Measurements from ENCODE around the gene CFI.

Gene CFI

GRCh38 chr4:109701566-109702410 lies 100.0 kb downstream of the CFI start:
- H3K9me3 ChIP-seq (ENCODE audit: control insufficient read depth in 1 of 2, low read length in 2 of 2), result no peaks in the 10 kb centered on the region
- peaks cover 0 to 8% of the 10 kb centered on the region in 2 donors for H3K36me3 ChIP-seq (ENCODE audit: control insufficient read depth in 1 of 2, insufficient read depth in 2 of 2, low read length in 2 of 2)
- no peak overlapping the region for H3K27ac ChIP-seq (ENCODE audit: low read depth, low read length)
- no peaks in the 10 kb centered on the region for H3K27me3 ChIP-seq (ENCODE audit: control insufficient read depth in 1 of 2, insufficient read depth in 2 of 2, low read length in 2 of 2)
- H3K4me3 ChIP-seq (ENCODE audit: low read depth in 1 of 2, low read length in 2 of 2), result peak overlapping the region; percentile 84 to 87
- peaks cover 40 to 50% of the 10 kb centered on the region in 2 donors for H3K4me1 ChIP-seq (ENCODE audit: control insufficient read depth in 1 of 2, insufficient read depth in 2 of 2, low read length in 2 of 2)
- H3K9ac ChIP-seq (ENCODE audit: low read depth in 1 of 2, low read length in 2 of 2), result peak overlapping the region; percentile 82 to 90

GRCh38 chr4:109699553-109700225 lies 102.1 kb downstream of the CFI start:
- Histone ChIP-seq H3K27ac (ENCODE audit: low read depth, low read length) (no peak overlapping the region), H3K36me3 (ENCODE audit: control insufficient read depth in 1 of 2, insufficient read depth in 2 of 2, low read length in 2 of 2) (peaks cover 3 to 22% of the 10 kb centered on the region in 2 donors), H3K27me3 (ENCODE audit: control insufficient read depth in 1 of 2, insufficient read depth in 2 of 2, low read length in 2 of 2) (no peaks in the 10 kb centered on the region), H3K9me3 (ENCODE audit: control insufficient read depth in 1 of 2, low read length in 2 of 2) (no peaks in the 10 kb centered on the region), H3K4me1 (ENCODE audit: control insufficient read depth in 1 of 2, insufficient read depth in 2 of 2, low read length in 2 of 2) (peaks cover 36 to 50% of the 10 kb centered on the region in 2 donors), H3K9ac (ENCODE audit: low read depth in 1 of 2, low read length in 2 of 2) (peak overlapping the region; percentile 3 to 18), H3K4me3 (ENCODE audit: low read depth in 1 of 2, low read length in 2 of 2) (peak overlapping the region; percentile 16 to 40)

- peaks cover 31 to 45% of the 10 kb centered on the region in 2 donors for H3K4me1 ChIP-seq (ENCODE audit: control insufficient read depth in 1 of 2, insufficient read depth in 2 of 2, low read length in 2 of 2)
Measured at GRCh38 chr4:109698656-109699055, 103.1 kb downstream of the CFI start.

GRCh38 chr4:109691411-109691920 lies 110.3 kb downstream of the CFI start:
- no peaks in the 10 kb centered on the region for H3K4me1 ChIP-seq (ENCODE audit: control insufficient read depth in 1 of 2, insufficient read depth in 2 of 2, low read length in 2 of 2)
- H3K4me3 ChIP-seq (ENCODE audit: low read depth in 1 of 2, low read length in 2 of 2), result no peak overlapping the region
- no peak overlapping the region for H3K27ac ChIP-seq (ENCODE audit: low read depth, low read length)
- no peaks in the 10 kb centered on the region for H3K27me3 ChIP-seq (ENCODE audit: control insufficient read depth in 1 of 2, insufficient read depth in 2 of 2, low read length in 2 of 2)
- no peak overlapping the region for H3K9ac ChIP-seq (ENCODE audit: low read depth in 1 of 2, low read length in 2 of 2)
- peaks cover 34 to 67% of the 10 kb centered on the region in 2 donors for H3K36me3 ChIP-seq (ENCODE audit: control insufficient read depth in 1 of 2, insufficient read depth in 2 of 2, low read length in 2 of 2)
- no peaks in the 10 kb centered on the region for H3K9me3 ChIP-seq (ENCODE audit: control insufficient read depth in 1 of 2, low read length in 2 of 2)

More at GRCh38 chr4:109698656-109699055, 103.1 kb downstream of the CFI start:
- Histone ChIP-seq H3K27me3 (ENCODE audit: control insufficient read depth in 1 of 2, insufficient read depth in 2 of 2, low read length in 2 of 2) (no peaks in the 10 kb centered on the region), H3K9me3 (ENCODE audit: control insufficient read depth in 1 of 2, low read length in 2 of 2) (no peaks in the 10 kb centered on the region), H3K4me3 (ENCODE audit: low read depth in 1 of 2, low read length in 2 of 2) (no peak overlapping the region), H3K9ac (ENCODE audit: low read depth in 1 of 2, low read length in 2 of 2) (no peak overlapping the region), H3K36me3 (ENCODE audit: control insufficient read depth in 1 of 2, insufficient read depth in 2 of 2, low read length in 2 of 2) (peaks cover 10 to 29% of the 10 kb centered on the region in 2 donors), H3K27ac (ENCODE audit: low read depth, low read length) (no peak overlapping the region)
